ENCODE results near the gene LYRM4. TPM values are rescaled to one million over a fixed set of nuclear protein-coding genes. Genes with fewer than 3 reads are reported as not detected.

LYRM4 gene
- polyA plus RNA-seq, 1 donor (not counting 4 experiments of a cell fraction or from before 2014, with no cell fraction given) = 41.1 TPM

- H3K9me3 ChIP-seq (ENCODE audit: control insufficient read depth, low read depth, low read length) = no peaks in the 10 kb centered on the region
- no peaks in the 10 kb centered on the region for H3K27me3 ChIP-seq (ENCODE audit: control insufficient read depth, extremely low read depth, insufficient read depth, low read length)
- no peak overlapping the region for H3K4me2 ChIP-seq (ENCODE audit: control insufficient read depth, extremely low read depth, insufficient read depth, low read depth, low read length)
- H4K20me1 ChIP-seq (ENCODE audit: control insufficient read depth, extremely low read depth, insufficient read depth, low read length) = no peaks in the 10 kb centered on the region
- H3K9me1 ChIP-seq (ENCODE audit: control insufficient read depth, extremely low read depth, insufficient read depth, low read length) = no peaks in the 10 kb centered on the region
- H3K4me3 ChIP-seq (ENCODE audit: control insufficient read depth in 2 of 3, extremely low read depth in 1 of 3, insufficient read depth in 2 of 3, low read depth in 1 of 3, low read length in 3 of 3) = no peak overlapping the region
- TF ChIP-seq EZH2 (IDR thresholded peaks at IDR 0.05; ENCODE audit: low read length) = no peak
- no peak for TF ChIP-seq CTCF (optimal IDR thresholded peaks at IDR 0.05 in 1 of 3, IDR thresholded peaks at IDR 0.05 in 1 of 3, conservative IDR thresholded peaks at IDR 0.05 in 1 of 3; ENCODE audit: extremely low read depth in 1 of 3, insufficient read depth in 2 of 3, low read length in 3 of 3)
- no peak overlapping the region for H3K9ac ChIP-seq (ENCODE audit: control insufficient read depth, extremely low read depth, insufficient read depth, low read length)
- H3K27ac ChIP-seq (ENCODE audit: control insufficient read depth, insufficient read depth, low read length) = no peak overlapping the region
- no peak overlapping the region for H2AFZ ChIP-seq (ENCODE audit: control insufficient read depth, low read length)
- no peak for FAIRE-seq
- no peaks in the 10 kb centered on the region for H3K36me3 ChIP-seq (ENCODE audit: control insufficient read depth in 2 of 2, extremely low read depth in 1 of 2, insufficient read depth in 2 of 2, low read length in 2 of 2)
- dilution Hi-C loops (cut with MboI; ENCODE audit: extremely low pct_ligation_motif_present, low sequenced_read_pairs) = no loop called here
- H3K4me1 ChIP-seq (ENCODE audit: control insufficient read depth, extremely low read depth, insufficient read depth, low read length) = peaks cover 15% of the 10 kb centered on the region
- no peak for DNase-seq (ENCODE audit: low read depth, low spot score)
- H3K79me2 ChIP-seq (ENCODE audit: control insufficient read depth, insufficient read depth, low read length) = no peaks in the 10 kb centered on the region
Measured at GRCh38 chr6:5150551-5151075, 110.1 kb downstream of the LYRM4 start.

- Histone ChIP-seq H3K36me3 (ENCODE audit: control insufficient read depth in 2 of 2, extremely low read depth in 1 of 2, insufficient read depth in 2 of 2, low read length in 2 of 2) (peaks cover 0 to under 1% of the 10 kb centered on the region in 2 experiments), H3K79me2 (ENCODE audit: control insufficient read depth, insufficient read depth, low read length) (no peaks in the 10 kb centered on the region), H3K4me3 (ENCODE audit: control insufficient read depth in 2 of 3, extremely low read depth in 1 of 3, insufficient read depth in 2 of 3, low read depth in 1 of 3, low read length in 3 of 3) (no peak overlapping the region), H3K4me2 (ENCODE audit: control insufficient read depth, extremely low read depth, insufficient read depth, low read depth, low read length) (no peak overlapping the region), H3K27ac (ENCODE audit: control insufficient read depth, insufficient read depth, low read length) (no peak overlapping the region), H2AFZ (ENCODE audit: control insufficient read depth, low read length) (no peak overlapping the region), H4K20me1 (ENCODE audit: control insufficient read depth, extremely low read depth, insufficient read depth, low read length) (no peaks in the 10 kb centered on the region), H3K4me1 (ENCODE audit: control insufficient read depth, extremely low read depth, insufficient read depth, low read length) (peaks cover 15% of the 10 kb centered on the region), H3K9ac (ENCODE audit: control insufficient read depth, extremely low read depth, insufficient read depth, low read length) (no peak overlapping the region), H3K9me1 (ENCODE audit: control insufficient read depth, extremely low read depth, insufficient read depth, low read length) (no peaks in the 10 kb centered on the region), H3K9me3 (ENCODE audit: control insufficient read depth, low read depth, low read length) (no peaks in the 10 kb centered on the region), H3K27me3 (ENCODE audit: control insufficient read depth, extremely low read depth, insufficient read depth, low read length) (no peaks in the 10 kb centered on the region)
- dilution Hi-C loops (cut with MboI; ENCODE audit: extremely low pct_ligation_motif_present, low sequenced_read_pairs) = no loop called here
- FAIRE-seq (peak; percentile 44), DNase-seq (ENCODE audit: low read depth, low spot score) (no peak)
- TF ChIP-seq CTCF (optimal IDR thresholded peaks at IDR 0.05 in 1 of 3, IDR thresholded peaks at IDR 0.05 in 1 of 3, conservative IDR thresholded peaks at IDR 0.05 in 1 of 3; ENCODE audit: extremely low read depth in 1 of 3, insufficient read depth in 2 of 3, low read length in 3 of 3) (no peak), EZH2 (IDR thresholded peaks at IDR 0.05; ENCODE audit: low read length) (no peak)
Measured at GRCh38 chr6:5149891-5150290, 110.9 kb downstream of the LYRM4 start.
